HG02678 (cell line): ENCODE data around the gene SMG6.
"Not testable (repeated sequence)": the region's sequence is repeated elsewhere in the genome, so short reads cannot be mapped to it uniquely, and the experiment has no call there.

Experiments
- ATAC-seq: cut with Tn5 transposase; IDR thresholded peaks from one replicate; pipeline ENCODE4 v1.9.1; 2021; ENCODE audit warnings: mild to moderate bottlenecking, moderate library complexity; ENCODE audit not compliant: unreplicated experiment

SMG6 gene

DNA sequence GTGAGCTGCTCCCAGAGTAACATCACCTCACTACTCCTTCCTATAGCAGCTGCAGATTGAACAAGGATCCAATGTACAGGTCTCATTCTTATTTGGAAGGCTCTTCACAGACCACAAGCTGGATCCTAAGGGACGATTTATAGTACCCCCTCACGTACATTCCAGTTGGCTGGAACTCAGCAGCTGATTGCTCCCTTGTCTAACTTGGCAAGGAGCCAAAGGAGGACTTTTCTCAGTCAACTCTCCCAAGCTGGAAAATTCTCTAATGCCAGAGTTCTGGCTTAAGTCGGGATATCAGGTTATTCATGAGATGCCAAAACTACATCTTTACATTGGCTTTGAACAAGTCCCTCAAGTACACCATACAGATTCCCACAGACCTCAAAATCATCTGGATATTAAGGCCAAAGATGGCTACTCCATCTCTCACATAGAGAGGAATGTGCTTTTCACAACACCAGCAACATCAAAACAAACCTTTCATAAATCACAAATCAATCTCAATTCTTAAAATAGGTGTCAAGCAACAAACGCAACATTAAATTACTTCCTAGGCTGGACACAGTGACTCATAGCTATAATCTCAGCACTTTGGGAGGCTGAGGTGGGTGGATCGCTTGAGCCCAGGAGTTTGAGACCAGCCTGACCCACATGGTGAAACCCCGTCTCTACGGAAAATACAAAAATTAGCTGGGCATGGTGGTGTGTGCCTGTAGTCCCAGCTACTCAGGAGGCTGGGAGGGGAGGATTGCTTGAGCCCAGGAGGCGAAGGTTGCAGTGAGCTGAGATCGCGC is 39.3 kb downstream of the SMG6 start:
- ATAC-seq, result no peak

DNA sequence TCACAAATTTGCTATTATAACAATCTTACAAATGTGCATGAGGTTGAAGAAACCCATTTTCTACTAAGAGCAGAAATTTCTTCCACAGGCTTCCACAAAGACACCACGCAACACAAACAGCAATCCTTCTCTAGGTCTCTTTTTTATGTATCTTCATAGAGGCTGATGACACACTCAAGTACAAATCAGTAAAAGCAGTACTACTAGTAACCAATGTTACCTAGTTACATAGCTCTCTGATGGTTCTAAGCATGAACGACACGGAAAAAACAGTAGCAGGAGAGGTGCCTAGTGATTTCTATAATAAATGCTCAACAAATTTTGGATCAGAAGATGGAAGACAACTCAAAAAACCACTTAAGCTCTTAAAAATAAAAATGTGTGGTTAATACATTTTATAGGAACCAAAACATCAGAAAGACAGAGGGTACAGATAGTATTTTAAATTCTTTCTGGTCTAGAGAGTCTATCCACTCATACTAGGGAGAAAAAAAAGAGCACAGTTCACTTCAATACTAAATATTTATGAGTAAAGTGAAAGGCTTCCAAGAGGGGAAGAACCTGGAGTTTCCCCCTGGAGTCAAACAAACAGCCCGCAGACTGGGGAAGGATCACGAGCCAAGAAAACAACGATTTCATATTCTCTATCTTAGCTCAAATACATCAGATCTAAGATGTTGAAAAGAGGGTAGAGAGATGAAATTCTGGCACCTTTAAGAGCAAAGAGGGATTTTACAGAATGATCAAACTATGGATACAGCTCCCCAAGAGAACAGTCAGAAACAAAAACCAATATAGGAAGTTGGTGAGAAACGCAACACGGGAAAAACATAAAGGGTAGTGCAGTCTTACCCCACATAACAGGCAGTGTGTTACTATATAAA is 40.2 kb downstream of the SMG6 start:
- no peak for ATAC-seq

DNA sequence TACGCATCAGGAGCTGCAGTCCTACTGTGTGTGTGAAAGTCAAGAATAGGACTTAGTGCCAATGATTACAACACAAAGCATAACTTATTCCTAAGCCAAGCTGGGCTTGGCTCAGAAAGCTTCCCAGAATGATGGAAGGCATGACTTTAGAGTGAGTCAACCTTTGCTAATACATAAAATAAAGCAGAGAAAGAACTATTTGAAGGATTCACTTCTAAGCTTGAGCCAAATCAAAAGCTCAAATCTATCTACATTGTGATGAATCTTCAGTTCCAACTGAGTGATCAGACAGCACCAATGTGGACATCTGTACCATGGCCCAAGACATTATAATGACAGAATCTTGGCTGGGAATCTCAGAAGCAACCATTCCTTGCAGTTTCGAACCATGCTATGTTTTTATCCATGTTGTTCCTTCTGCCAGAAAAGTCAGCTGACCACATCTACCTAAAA is 41.4 kb downstream of the SMG6 start:
- no peak for ATAC-seq

DNA sequence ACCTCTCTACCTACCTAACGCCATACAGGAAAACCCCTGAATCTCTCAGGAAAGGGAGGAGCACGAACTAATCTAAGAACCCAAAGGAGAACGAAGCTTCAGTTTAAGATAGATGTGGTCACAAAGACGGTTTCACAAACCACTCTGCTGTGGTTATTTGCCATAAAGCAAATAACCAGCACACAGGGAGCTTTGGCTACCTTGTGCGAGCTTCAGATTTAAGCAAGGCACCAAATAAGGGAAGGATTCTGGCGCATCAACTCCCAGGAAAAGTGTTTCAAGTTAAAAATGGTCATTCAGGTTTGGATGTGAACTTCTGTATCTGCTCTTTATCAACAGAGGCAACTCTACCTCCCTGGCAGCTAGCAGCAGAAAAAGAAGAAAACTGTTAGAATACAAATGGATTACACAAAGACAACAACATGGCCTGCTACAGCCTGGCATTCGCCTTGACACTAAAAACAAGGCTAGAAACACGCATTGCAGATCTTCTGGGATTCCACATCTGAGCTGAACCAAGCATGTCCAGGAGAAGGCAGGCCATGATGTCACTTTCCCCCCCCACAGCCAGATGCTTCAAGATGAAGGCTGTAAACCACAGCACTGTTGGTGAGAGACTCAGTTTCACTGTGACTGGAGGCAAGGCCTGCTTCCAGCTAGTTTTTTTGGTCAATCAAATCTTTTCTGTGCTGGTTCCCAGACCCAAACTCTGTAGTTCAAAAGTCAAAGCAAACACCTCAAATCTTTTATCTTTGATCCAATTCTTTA is 43.6 kb downstream of the SMG6 start:
- ATAC-seq, result peak; percentile 71

DNA sequence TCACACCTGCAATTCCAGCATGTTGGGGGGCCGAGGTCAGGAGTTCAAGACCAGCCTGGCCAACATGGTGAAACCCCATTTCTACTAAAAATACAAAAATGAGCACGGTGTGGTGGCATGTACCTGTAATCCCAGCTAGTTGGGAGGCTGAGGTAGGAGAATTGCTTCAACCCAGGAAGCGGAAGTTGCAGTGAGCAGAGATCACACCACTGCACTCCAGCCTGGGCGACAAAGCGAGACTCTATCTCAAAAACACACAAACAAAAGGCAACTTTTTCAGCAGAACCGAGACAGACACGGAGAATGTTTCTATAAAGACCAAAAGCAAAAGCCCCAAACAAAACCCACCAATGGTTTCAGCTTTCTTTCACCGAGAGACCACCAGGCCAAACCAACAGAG is 44.8 kb downstream of the SMG6 start:
- not testable (repeated sequence) for ATAC-seq

DNA sequence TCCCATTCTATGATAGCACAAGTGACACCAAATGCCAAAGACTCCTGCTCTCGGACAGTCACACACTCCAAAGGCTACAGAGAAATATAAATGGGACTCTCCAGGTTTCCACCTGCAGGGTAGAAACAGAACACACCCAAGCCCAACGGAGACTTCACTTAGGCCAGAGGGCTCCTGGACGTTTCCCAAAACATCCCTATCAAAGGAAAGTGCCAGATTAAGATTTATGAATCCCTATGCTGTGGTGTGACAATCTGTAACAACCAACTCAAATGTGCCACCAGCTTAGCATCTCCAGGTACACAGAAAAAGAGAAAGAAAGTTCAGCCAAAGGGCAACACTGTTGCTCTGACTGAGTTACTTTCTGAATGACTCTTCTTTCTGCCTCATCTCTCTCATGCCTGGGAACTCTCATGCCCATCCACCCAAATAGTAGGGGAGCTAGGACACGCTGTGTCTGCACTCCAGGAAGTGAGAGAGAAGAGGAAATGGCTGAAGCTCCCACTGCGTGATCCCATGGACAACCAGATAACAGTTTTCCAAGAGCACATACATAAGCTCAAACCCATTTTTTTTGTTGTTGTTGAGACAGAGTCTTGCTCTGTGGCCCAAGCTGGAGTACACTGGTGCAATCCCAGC is 49.7 kb downstream of the SMG6 start:
- ATAC-seq, result peak; percentile 69

DNA sequence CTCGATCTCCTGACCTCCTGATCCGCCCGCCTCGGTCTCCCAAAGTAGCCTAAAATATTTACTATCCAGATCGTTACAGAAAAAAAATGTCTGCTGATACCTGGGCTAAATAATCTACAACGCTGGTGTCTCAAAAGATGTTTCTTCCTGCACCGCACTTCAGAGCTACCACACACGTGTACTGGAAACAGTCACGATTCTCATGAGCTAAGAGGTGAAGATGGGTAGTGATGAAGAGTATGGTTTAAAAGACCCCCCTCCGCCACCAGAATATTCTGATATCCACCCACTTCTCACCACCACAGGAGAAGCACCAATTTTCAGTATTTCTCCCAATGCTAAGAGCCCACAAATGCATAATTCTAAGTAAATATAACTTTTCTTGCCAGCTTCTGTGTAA is 50.2 kb downstream of the SMG6 start:
- no peak for ATAC-seq

DNA sequence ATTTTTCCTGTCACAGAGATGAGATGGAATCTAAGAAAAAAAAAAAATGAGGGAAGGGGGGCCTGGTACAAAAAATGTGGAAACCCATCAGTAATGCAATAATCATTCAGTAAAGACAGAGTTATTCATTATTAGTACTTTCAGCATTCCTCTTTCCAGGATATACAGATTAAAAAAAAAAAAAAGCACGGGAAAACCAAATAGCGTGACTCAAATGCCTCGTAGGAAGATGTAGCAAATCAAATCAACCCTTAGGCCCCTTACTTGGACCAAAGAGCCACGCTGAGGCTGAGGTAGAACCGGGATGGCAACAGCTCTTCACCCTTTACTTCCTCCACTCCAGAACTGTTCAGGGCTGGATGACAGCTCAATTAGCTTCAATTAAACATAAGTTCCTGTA is 52.5 kb downstream of the SMG6 start:
- no peak for ATAC-seq

DNA sequence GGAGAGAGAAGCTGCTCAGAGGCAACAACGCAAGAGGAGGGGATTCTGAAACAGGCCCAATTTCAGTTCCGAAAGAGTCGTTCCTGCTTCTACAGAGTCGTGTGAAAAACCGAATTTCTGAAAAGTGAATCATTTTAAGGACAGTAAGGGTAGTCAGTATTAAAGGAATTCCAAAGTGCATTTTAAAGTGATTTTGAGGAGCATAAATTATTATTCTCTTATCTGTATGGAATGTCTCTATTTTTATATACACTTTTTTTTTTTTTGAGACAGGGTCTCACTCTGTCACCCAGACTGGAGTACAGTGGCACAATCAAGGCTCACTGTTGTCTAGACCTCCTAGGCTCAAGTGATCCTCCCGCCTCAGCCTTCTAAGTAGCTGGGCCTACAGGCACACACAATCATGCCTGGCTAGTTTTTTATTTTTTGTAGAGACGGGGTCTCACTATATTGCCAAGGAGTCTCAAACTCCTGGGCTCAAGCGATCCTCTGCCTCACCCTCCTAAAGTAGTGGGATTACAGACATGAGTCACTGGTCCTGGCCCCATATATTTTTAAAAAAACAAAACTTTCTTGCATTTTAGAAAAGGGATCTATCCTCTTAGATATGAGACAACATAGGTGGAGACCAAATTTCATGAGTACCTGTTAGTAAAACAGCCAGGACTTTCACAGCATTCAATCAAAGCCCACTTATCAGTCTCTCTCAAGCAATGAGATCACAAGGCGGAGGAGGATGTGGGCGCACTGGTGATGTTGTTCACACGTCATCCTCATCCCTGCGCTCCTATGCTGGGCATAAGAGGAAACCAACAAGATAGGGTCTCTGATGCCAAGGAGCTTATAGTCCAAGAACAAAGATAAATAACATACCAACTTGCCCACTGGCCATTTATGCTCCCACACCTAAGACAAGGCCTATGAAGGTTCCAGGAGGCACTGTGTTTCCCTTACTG is 53.2 kb downstream of the SMG6 start:
- ATAC-seq, result no peak

DNA sequence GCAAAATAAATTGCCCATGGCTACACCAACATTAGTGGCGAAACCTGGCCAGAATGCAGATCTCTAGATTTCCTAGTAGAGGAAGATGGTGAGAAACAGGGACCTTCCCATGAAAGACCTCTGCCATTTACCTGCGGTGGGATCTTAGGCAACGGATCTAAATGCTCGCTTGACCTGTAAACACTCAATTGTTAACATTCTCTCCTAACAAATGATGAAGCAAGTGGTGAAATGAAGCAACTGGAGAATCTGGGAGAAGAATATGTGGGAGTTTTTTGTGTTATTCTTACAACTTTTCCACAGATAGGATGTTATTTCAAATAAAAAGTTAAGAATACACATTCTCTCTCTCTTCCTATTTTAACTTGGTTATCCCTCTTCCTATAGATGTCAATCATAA is 56.6 kb downstream of the SMG6 start:
- ATAC-seq, result no peak

DNA sequence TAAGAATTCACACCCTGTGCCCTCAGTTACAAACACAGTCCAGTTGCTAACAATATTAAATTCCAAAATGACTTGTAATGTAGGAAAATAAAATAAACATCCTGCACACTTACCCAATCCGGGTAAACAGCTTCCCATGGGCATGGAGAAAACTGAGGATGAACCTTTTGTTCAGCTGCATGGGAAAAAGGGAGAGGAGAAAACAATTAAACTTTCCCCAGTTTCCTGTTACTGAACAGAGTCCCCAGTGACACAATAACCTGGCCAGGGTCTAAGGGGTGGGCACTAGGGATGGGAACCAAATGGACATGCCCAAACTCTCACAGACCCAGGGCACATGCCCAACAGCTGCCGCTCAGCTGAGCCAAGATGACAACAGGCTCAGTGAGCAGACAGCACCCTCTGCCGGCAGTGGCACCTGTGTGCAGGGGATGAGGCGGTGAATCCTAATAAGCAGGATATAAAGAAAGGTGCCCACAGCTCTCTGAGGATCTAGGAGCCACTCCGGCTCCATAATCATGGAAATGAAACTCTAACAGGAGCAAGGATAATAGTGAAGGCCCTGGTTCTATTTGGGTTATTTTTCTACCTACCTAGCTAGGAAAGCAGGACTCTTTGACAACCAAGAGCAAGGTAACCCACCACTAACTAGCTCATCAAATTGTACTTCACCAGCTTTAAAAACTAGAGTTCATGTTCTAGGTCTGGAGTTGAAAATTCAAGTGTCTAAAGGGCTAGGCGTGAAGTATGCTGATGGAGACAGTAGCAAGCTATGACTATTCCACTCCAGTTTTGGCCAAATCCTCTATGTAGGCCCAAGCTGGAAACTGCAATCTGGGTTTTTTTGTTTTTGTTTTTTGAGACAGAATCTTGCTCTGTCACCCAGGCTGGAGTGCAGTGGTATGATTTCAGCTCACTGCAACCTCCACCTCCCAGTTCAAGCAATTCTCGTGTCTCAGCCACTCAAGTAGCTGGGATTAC is 58.8 kb downstream of the SMG6 start:
- ATAC-seq, result peak; percentile 44

DNA sequence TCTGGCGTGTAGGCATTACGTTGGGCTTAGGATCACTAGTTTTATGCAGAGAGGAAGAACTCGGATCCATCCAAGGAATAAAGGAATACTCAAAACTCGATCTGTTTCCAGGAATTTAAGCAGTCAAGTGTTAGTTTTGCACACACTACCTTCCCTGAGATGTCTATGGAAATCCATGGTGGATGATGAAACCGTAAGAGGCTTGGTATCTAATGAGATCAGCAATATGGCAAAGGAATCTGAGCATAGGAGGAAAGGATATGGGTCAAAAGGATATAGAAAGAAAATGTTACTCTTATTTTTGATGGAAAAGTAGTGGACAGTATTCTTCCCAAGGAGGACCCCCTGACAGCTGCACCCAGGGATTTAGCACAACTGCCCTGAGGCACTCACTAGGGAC is 59.6 kb downstream of the SMG6 start:
- ATAC-seq, result no peak

DNA sequence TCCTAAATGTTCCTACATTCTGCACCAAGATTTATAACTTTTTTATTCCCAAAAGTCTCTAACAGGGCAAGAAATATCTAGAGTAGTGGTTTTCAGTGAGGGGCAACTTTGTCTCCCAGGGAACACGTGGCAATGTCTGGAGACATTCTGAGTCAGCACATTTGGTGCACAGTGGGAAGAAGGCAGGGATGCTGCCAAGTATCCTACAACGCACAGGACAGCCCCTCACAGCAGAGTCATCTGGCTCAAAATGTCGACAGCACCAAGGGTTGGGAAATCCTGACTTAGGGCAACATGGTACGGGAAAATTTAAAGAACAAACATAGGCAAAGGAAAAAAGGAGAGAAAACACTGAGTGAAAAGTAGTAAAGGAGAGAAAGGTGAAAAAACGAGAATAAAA is 61.8 kb downstream of the SMG6 start:
- no peak for ATAC-seq

DNA sequence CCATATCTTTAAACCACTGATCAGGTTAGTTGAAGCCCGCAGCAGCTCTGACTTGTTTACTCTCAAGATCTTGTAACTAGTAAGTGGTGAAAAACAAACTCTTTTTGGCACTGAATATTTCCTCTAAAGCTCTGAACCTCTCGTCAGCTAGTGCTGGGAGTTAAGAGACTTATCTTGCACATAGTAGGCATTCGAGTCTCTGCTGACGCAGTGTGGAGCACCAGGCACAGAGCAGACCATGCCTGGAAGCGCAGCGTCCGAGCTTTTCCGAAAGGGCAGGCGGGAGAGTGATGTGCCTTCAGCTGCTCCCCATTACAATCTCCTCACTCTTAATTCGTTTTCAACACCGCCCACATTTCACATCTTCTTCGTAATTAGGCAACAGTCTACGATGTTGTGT is 63.0 kb downstream of the SMG6 start:
- no peak for ATAC-seq

DNA sequence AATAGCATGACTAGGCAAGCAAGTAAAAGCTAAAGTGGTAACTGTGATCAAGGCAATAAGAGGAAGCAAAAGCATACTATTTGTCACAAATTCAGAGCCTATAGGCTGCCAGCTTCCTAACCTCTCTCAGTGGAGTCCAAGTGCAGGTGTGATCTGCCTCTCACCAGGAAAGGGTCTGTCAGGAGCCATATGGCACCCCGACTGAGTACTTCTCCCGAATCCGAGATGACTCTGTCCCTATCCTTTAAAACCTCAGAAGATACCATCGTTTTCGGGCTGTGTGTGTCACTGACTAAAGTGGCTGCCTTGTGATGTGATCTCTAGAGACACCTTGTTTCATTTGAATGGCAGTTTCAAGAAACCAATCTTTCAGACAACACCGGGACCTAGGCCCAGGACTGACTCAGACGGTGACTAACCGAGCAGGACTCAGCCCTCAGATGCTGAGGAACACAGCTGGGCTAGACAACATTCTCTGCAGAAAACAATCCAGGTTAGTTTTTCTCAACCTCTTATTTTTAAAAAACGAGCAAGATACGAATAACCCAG is 63.6 kb downstream of the SMG6 start:
- peak; percentile 63 for ATAC-seq

DNA sequence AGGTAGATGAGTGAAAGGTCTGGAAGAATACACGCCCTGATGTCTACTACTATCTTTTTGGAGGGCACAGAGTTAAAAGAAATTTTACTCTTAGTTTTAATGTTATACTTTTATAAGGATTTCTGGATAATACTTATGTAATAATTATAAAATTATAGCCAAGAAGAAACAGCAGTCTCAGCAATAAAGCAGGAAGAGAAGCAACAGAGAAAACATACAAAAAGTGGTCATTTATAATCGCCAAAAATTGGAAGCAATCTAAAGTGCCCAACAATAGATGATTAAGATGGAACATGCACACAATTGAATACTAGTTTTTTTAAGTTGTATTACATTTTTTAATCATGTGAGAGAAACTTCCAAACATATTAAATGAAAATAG is 64.4 kb downstream of the SMG6 start:
- ATAC-seq, result no peak

DNA sequence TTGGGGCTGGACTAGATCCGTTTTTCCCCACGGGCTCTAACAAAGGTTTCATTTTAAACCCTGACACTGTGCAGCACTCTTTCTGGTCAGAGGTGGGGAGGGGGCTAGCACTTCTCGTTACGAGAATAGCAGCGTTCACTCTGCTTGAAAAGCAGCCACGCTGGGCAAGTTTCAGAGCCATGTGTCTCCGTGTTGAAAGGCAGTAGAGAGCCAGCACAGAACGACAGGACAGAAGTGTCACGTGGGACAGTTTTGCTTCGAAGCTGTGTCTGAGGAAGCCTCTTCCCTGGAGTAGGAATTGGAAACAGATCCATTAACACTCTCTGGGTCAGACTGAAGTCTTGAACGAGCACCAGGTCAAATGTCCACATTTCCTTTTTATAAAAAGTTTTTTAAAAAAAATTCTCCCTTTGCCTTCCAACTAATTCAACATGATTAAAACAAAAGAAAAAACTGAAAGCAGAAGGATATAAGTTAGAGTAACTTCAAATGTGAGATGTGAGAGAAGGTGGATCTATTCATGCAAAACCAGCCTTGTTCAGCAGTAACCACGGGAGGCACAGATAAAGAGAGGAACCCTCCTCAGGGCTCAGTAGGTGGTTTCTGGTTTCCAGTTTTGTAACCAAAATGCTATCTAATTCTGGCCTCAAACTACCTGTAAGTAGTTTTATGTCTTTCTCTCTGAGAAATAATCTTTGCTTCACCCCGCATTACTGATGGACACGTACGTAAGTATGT is 65.0 kb downstream of the SMG6 start:
- ATAC-seq, result peak; percentile 60

DNA sequence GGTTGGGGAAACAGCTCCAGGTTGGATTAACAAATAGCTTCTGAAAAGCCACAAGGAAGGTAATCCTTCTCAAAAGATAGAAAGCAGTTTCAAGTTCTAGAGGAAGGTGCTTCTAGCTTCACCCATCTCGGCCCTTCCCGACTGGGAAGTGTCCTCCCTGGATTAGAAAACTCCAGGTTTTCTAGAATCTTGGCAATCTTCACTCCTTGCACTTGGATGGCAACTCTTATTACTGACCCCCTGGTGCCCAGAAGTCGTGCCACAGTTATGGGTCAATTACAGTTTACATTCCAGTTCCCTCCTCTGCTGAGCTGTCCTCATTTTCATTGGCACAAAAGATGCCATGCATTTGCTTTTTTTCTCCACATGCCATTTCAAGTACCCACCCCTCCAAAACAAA is 65.6 kb downstream of the SMG6 start:
- no peak for ATAC-seq
